SH-SY5Y (cell line): ENCODE measurements around the gene OXLD1.

ENCODE experiments used
- GATA2 ChIP-seq: IDR thresholded peaks from 2 replicates; pipeline ENCODE4 v1.6.1; 2011; ENCODE audit warnings: mild to moderate bottlenecking, low read depth, low read length
- GATA3 ChIP-seq: IDR thresholded peaks from 2 replicates; pipeline ENCODE4 v1.6.1; 2011; ENCODE audit warnings: low read depth, mild to moderate bottlenecking, low read length, moderate library complexity

DNA sequence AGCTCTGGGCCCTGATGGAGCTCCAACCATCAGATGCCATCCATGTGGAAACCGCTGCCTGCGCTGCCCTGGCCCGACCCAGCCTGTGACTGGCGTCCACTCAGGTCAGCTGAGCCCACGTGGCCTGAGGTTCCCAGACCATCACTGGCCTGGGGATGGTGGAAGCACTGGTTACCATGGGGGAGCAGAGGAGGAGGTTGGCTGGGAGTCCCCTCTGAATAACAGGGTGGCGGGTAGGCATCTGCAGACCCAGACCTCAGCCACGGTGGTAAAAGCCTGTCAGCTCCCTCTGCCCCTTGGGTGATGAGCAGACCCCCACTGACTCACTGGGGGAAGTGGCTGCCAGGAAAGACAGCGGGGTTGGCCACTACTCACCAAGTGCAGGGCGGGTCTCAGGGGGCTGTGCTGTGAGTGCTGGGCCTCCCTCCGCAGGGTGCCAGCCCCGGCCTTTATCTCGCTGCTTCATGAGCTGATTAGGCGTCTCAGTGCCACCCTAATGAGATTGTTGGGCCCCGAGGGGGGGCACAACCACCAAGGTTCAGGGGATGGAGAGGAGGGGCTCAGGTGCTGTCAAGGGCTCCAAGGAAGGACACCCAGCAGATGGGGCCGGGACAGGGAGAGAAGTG is 10.2 kb downstream of the OXLD1 start, which contains the start of gene PDE6G:
- TF ChIP-seq GATA3 (no peak), GATA2 (no peak)
